KOPT-K1 (cell line): ENCODE results near the gene SBF2.
A peak's percentile ranks its signal among the peaks of the same experiment; 100 is the strongest.

Experiments used
- H3K27ac ChIP-seq: fragments of 200-600 bp; sonication (generic); 2 replicates; pipeline ENCODE4 v1.5.1; 2016; ENCODE audit warnings: antibody characterized with exemption, mild to moderate bottlenecking, low read depth, low read length; ENCODE audit not compliant: poor library complexity, severe bottlenecking
- H3K36me3 ChIP-seq: fragments of 200-600 bp; sonication (generic); 2 replicates; pipeline ENCODE4 v1.5.1; 2017; ENCODE audit warnings: antibody characterized with exemption, mild to moderate bottlenecking, low read length, moderate library complexity; ENCODE audit not compliant: insufficient read depth
- H3K9me3 ChIP-seq: fragments of 200-600 bp; sonication (generic); 2 replicates; pipeline ENCODE4 v1.5.1; 2017; ENCODE audit warnings: antibody characterized with exemption, low read length, mild to moderate bottlenecking; ENCODE audit not compliant: insufficient read depth, poor library complexity, severe bottlenecking

Gene SBF2

GRCh38 chr11:9738116-9738515, 555.9 kb downstream of the SBF2 start:
- peak overlapping the region; percentile 59 for H3K27ac ChIP-seq
- H3K36me3 ChIP-seq = peaks cover 28% of the 10 kb centered on the region

GRCh38 chr11:9736365-9736764, 557.7 kb downstream of the SBF2 start:
- Histone ChIP-seq H3K36me3 (peaks cover 32% of the 10 kb centered on the region), H3K9me3 (peaks cover 14% of the 10 kb centered on the region), H3K27ac (peak overlapping the region; percentile 43)

More at GRCh38 chr11:9738116-9738515, 555.9 kb downstream of the SBF2 start:
- H3K9me3 ChIP-seq = peaks cover 14% of the 10 kb centered on the region

GRCh38 chr11:9735919-9736318, 558.1 kb downstream of the SBF2 start:
- no peak overlapping the region for H3K27ac ChIP-seq
- peaks cover 14% of the 10 kb centered on the region for H3K9me3 ChIP-seq
- peaks cover 30% of the 10 kb centered on the region for H3K36me3 ChIP-seq

GRCh38 chr11:9735236-9735635, 558.8 kb downstream of the SBF2 start:
- peaks cover 24% of the 10 kb centered on the region for H3K36me3 ChIP-seq
- no peak overlapping the region for H3K27ac ChIP-seq

GRCh38 chr11:9733212-9733611, 560.8 kb downstream of the SBF2 start:
- H3K27ac ChIP-seq = peak overlapping the region; percentile 0
- peaks cover 28% of the 10 kb centered on the region for H3K36me3 ChIP-seq
- peaks cover 14% of the 10 kb centered on the region for H3K9me3 ChIP-seq

More at GRCh38 chr11:9735236-9735635, 558.8 kb downstream of the SBF2 start:
- peaks cover 14% of the 10 kb centered on the region for H3K9me3 ChIP-seq

GRCh38 chr11:9732453-9732852, 561.6 kb downstream of the SBF2 start:
- Histone ChIP-seq H3K27ac (no peak overlapping the region), H3K36me3 (peaks cover 28% of the 10 kb centered on the region), H3K9me3 (peaks cover 14% of the 10 kb centered on the region)

- peaks cover 14% of the 10 kb centered on the region for H3K9me3 ChIP-seq
- peaks cover 28% of the 10 kb centered on the region for H3K36me3 ChIP-seq
- no peak overlapping the region for H3K27ac ChIP-seq
Measured at GRCh38 chr11:9731256-9731655, 562.8 kb downstream of the SBF2 start.
